Vagina (tissue), 2 donors: ENCODE data around the gene FMO5.

ENCODE experiments used
- POLR2A ChIP-seq, 2 donors: fragments of 450-650 bp; IDR thresholded peaks; one replicate each; pipeline ENCODE4 v1.6.1; 2017; ENCODE audit warnings: antibody characterized with exemption in 2 of 2, mild to moderate bottlenecking in 2 of 2, moderate library complexity in 2 of 2
- TF ChIP-seq, protein P1 (sequence below), 3 experiments: fragments of 450-650 bp in 2 of 3; fragments of 200-600 bp in 1 of 3; sonication (generic) in 1 of 3; IDR thresholded peaks; one replicate each; pipeline ENCODE4 v1.5.1; 2017 to 2019; ENCODE audit warnings: antibody characterized with exemption in 3 of 3, mild to moderate bottlenecking in 2 of 3, moderate library complexity in 2 of 3

DNA sequence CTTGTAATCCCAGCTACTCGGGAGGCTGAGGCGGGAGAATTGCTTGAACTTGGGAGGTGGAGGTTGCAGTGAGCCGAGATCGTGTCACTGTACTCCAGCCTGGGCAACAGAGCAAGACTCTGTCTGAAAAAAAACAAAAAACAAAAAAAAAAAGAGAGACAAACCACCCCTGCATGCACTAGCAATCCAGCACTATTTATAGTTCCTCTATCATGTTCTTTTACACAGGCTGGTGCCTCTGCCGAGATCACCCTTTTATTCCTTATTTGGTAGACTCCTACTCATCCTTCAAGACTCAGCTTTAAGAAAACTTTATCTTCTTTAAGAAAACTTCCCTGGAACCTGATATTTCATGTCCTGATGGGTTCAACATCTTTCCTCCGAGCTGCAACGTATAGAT lies 10.8 kb downstream of the FMO5 start:
- TF ChIP-seq, protein P1, sequence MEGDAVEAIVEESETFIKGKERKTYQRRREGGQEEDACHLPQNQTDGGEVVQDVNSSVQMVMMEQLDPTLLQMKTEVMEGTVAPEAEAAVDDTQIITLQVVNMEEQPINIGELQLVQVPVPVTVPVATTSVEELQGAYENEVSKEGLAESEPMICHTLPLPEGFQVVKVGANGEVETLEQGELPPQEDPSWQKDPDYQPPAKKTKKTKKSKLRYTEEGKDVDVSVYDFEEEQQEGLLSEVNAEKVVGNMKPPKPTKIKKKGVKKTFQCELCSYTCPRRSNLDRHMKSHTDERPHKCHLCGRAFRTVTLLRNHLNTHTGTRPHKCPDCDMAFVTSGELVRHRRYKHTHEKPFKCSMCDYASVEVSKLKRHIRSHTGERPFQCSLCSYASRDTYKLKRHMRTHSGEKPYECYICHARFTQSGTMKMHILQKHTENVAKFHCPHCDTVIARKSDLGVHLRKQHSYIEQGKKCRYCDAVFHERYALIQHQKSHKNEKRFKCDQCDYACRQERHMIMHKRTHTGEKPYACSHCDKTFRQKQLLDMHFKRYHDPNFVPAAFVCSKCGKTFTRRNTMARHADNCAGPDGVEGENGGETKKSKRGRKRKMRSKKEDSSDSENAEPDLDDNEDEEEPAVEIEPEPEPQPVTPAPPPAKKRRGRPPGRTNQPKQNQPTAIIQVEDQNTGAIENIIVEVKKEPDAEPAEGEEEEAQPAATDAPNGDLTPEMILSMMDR (IDR thresholded peaks at IDR 0.05): no peak
- TF ChIP-seq POLR2A (IDR thresholded peaks at IDR 0.05): no peak
